ENCODE data around the gene FGG.

GRCh38 chr4:154585369-154586018 is 27.0 kb downstream of the FGG start:
- no peak for TF ChIP-seq CTCF (IDR thresholded peaks at IDR 0.05)
- TF ChIP-seq POLR2A (IDR thresholded peaks at IDR 0.05), result no peak
